ENCODE measurements around the gene ADCY5. TPM values are rescaled to one million over a fixed set of nuclear protein-coding genes. Genes with fewer than 3 reads are reported as not detected.

ADCY5 gene
- total RNA-seq, 4 donors from 2014 or later = 14.0 to 86.8 (median 41.5) TPM

DNA sequence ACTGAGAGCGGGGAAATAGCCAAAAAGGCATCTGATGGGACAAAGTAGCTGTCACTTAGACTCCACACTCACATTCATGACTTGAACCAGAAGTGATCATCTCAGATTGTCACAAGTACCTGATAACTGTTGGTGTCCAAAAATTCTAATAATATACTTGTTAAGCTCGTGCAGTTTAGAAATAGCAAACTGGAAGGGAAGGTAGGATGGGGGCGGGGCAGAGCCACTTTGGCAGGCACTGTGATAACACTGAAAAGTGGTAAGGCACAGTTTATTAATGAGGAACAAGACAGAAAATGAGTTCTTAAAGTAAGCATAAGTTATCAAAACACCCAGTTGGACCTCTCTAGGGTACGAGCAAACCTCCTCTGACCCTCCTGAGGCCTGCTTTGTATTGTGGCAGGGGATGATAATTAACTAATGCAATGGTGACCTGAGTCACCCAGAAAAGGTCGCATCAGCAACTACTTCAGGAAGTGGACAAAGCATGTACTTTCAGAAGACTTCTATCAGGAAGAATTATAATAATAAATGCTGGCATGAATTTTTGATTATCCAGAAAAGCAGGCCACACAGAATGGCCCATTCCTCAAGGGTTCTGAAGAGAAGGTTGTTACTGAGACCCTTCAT is 54.4 kb downstream of the ADCY5 start:
- ATAC-seq (ENCODE audit: low FRiP score) (no peak), DNase-seq (ENCODE audit: low spot score) (no peak)
- TF ChIP-seq, protein P1, sequence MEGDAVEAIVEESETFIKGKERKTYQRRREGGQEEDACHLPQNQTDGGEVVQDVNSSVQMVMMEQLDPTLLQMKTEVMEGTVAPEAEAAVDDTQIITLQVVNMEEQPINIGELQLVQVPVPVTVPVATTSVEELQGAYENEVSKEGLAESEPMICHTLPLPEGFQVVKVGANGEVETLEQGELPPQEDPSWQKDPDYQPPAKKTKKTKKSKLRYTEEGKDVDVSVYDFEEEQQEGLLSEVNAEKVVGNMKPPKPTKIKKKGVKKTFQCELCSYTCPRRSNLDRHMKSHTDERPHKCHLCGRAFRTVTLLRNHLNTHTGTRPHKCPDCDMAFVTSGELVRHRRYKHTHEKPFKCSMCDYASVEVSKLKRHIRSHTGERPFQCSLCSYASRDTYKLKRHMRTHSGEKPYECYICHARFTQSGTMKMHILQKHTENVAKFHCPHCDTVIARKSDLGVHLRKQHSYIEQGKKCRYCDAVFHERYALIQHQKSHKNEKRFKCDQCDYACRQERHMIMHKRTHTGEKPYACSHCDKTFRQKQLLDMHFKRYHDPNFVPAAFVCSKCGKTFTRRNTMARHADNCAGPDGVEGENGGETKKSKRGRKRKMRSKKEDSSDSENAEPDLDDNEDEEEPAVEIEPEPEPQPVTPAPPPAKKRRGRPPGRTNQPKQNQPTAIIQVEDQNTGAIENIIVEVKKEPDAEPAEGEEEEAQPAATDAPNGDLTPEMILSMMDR (IDR thresholded peaks at IDR 0.05) = no peak

DNA sequence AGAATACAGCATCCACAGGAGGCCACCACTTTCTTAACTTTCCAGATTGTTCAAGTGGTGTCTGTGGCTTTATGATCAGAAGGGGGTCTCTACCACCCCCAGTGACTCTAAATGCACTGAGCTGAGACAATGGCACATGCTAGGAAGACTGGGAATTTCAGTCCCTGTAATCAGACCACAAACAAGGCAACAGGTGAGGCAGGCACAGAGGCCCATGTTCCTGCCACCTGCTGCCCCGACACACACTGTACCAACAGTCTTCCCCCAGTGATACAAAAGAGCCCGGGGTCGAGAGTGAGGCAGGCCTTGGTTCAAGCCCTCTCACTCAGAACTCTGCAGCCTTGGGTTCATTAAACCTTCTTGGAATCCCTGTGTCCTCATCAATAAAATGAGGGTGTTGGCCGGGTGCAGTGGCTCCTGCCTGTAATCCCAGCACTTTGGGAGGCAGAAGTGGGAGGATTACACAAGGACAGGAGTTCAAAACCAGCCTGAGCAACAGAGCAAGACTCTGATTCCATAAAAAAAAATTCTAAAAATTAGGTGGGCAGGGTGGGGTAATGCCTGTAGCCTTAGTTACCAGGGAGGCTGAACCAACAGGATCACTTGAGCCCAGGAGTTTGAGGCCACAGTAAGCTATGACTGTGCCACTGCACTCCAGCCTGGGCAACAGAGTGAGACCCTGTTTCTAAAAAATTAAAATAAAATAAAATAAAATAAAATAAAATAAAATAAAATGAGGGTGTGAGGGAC is 55.8 kb downstream of the ADCY5 start:
- ATAC-seq (ENCODE audit: low FRiP score) (no peak), DNase-seq (ENCODE audit: low spot score) (no peak)
- TF ChIP-seq, protein P1 (IDR thresholded peaks at IDR 0.05) = no peak

DNA sequence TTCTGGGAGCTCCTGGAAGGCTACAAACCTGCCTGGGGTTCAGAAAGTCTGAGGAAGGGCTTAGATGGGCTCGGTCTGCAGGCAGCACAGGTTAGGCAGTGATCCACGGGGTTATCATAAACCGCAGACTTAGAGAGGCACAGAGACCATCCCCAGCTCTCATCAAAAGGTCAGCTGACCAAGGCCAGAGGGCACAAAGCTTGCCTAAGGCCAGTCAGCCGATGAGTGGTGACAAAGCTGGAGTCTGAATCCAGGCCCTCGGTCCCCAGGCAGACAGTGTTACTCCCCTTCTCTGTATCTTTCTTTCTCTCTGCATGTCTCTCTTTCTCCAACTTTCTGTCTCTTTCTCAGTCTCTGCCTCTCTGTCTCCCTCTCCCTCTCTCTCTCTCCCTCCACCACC is 56.5 kb downstream of the ADCY5 start:
- TF ChIP-seq, protein P1 (IDR thresholded peaks at IDR 0.05) = no peak
- DNase-seq (ENCODE audit: low spot score) = no peak
- ATAC-seq (ENCODE audit: low FRiP score) = no peak

DNA sequence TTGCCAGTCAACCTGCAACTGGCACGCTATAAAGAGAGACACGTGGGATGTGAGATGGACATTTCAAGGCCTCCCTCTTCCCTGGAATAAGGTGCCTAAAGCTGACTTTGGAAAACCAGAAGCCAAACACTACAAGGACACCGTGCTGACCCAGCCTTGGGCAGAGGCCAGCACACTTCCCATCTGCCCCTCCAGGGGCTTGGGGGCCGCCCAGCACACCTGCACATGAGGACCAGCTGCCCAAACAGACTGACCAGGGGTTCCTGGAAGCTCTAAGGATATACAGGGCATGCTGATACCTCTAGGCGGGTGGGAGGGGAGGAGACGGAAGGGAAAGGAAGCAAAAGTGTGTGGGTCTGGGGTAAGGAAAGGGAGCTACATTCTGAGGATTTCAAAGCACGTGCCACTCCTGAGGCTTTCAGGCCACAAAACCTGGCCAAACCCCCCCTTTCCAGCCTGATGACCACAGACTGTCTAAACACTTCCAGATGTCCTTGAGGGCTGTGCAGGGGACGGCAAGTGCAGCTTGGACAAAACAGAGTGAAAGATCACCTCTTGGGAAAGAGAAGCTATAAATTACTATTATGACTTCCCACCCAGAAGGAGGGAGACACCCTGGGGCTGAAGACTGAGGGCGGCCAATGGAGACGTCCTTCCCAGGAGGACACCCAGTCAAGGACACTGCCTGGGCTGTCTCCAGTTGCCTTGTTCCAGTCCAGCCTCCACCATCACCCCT is 57.9 kb downstream of the ADCY5 start:
- TF ChIP-seq, protein P1 (IDR thresholded peaks at IDR 0.05) = no peak
- ATAC-seq (ENCODE audit: low FRiP score) (peak; percentile 19), DNase-seq (ENCODE audit: low spot score) (no peak)

DNA sequence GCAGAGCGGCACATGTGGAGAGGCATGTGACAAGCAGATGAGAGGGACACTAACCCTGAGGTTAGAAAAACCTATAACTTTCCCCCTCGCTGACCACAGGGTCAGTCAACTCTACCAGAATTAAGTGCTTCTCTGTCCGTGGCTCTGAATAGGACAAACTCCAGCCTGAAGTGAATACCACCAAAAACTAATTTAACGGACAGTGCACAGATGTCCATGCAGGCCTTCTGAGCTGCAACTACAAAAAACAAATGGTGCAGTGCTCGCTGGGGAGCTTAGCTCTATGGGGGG is 59.3 kb downstream of the ADCY5 start:
- no peak for ATAC-seq (ENCODE audit: low FRiP score)
- TF ChIP-seq, protein P1 (IDR thresholded peaks at IDR 0.05) = no peak
- DNase-seq (ENCODE audit: low spot score) = no peak

DNA sequence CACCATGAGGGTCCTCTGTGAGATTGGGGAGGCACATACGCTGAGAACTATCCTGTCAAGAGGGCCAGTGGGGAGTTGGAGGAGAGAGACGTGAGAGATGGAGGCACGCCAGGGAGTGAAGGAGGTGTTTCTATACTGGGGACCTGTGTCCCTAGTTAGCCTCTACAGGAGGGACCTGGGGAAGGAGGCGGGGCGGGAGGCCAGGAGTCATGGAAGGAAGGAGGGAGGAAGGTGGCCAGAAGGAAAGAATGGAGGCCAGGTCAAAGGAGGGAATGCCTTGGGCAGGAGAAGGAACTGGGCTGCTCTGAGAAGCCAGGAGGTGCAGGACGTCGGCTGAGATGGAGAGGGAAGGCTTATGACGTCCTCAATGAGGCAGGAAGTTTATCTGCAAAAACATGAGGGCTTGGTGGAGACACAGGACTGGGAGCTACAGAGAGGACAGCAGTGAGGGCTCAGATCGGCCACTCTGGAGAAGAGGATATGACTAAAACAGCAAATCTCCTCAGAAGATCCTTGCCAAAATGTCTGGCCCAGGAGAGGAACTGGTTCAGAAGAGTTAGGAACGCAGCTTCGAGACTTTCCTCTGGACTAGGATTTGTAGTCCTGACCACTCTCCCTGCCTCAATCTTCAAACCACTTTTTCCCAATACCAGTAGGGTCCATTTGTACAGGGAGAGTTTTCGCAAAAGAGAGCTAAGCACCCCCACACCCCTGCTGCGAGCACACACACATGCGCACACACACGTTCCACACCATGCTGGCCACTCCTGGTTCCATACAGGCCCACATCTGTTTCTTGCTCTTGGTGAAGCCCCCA is 59.9 kb downstream of the ADCY5 start:
- no peak for DNase-seq (ENCODE audit: low spot score)
- TF ChIP-seq, protein P1 (IDR thresholded peaks at IDR 0.05) = no peak
- no peak for ATAC-seq (ENCODE audit: low FRiP score)
